Mesodermal cell (in vitro differentiated cells): ENCODE measurements around the gene NAV3.

Experiments used
- H3K27ac ChIP-seq: 2 replicates; pipeline ENCODE4 v1.7.0; 2013; ENCODE audit warnings: mild to moderate bottlenecking, low read depth, low read length, moderate library complexity; ENCODE audit not compliant: severe bottlenecking
- H3K36me3 ChIP-seq: 2 replicates; pipeline ENCODE4 v1.7.1; 2013; ENCODE audit warnings: mild to moderate bottlenecking, low read length, moderate library complexity; ENCODE audit not compliant: control insufficient read depth, insufficient read depth
- H3K4me1 ChIP-seq: one replicate; pipeline ENCODE4 v1.7.1; 2013; ENCODE audit warnings: mild to moderate bottlenecking, low read length; ENCODE audit not compliant: insufficient read depth, control insufficient read depth, poor library complexity, severe bottlenecking
- H3K4me3 ChIP-seq: 2 replicates; pipeline ENCODE4 v1.7.0; 2013; ENCODE audit warnings: low read length, control low read depth, mild to moderate bottlenecking; ENCODE audit not compliant: insufficient read depth, poor library complexity, severe bottlenecking; ENCODE audit errors: extremely low read depth
- H3K9me3 ChIP-seq: 2 replicates; pipeline ENCODE4 v1.7.1; 2013; ENCODE audit warnings: mild to moderate bottlenecking, low read length, moderate library complexity; ENCODE audit not compliant: control insufficient read depth
- WGBS, 2 experiments: methylation state at CpG; one replicate each; pipeline ENCODE4 v1.1.5; 2013; ENCODE audit warnings: missing lambda C conversion rate in 2 of 2; ENCODE audit not compliant: insufficient coverage in 2 of 2; 5-methylcytosine and 5-hydroxymethylcytosine counted together

NAV3 gene

DNA sequence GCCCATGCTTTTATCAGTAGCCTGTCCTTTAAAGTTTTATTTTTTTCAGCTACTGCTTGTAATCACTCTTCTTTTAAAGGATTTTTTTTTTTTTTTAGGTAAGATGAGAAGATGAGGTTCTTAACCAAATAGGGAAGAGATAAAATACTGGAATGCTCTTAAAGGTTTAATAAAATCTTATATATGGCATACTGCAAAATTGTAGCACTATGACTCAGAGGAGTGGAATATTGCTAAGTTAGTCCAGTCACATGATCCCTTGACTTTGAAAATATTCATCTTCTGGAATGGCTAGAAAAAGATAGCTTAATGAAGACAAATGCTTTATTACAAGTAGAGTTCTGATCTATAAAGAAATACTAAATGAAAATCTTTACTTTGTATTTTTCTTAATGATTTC, 116.6 kb downstream of the NAV3 start:
- peaks cover 4% of the 10 kb centered on the region for H3K9me3 ChIP-seq
- H3K4me3 ChIP-seq: no peak overlapping the region
- no peak overlapping the region for H3K27ac ChIP-seq
- peaks cover 37% of the 10 kb centered on the region for H3K36me3 ChIP-seq
- H3K4me1 ChIP-seq: peaks cover 7% of the 10 kb centered on the region

DNA sequence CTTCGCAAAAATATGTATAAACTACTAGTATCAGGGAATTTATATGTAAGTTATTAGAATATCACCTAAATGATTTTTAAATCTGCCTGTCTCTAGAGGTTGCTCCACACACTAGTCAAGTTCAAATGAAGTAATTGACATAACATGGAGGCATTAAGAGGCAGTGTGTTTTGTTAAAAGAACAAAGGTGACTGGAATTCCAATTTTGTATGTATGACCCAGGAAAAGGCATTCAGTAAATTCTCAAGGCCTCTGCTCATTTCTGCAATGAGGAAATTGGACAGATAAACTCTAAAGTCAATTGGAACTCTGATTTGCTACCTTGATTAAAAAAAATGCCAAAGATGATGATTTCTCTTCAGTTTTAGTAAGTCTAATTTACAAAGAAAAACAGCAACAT, 117.1 kb downstream of the NAV3 start:
- Histone ChIP-seq H3K4me3 (no peak overlapping the region), H3K36me3 (peaks cover 37% of the 10 kb centered on the region), H3K27ac (no peak overlapping the region), H3K4me1 (peaks cover 7% of the 10 kb centered on the region), H3K9me3 (peaks cover 4% of the 10 kb centered on the region)
- whole genome bisulfite sequencing, 2 experiments: no CpG with 5 or more reads among the region's 1 CpG

DNA sequence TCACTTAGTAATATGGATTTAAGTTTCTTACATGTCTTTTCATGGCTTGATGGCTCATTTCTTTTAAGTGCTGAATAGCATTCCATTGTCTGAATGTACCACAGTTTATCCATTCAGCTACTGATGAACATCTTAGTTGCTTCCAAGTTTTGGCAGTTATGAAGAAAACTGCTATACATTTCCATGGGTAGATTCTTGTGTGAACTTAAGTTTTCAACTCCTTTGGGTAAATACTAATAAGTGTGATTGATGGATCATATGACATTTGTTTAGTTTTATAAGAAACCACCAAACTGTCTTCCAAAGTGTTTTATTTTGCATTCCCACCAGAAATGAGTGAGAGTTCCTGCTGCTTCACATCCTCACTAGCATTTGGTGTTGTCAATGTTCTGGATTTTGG, 119.2 kb downstream of the NAV3 start:
- no peak overlapping the region for H3K27ac ChIP-seq
- no peak overlapping the region for H3K4me3 ChIP-seq
- H3K4me1 ChIP-seq: peaks cover 14% of the 10 kb centered on the region
- peaks cover 3% of the 10 kb centered on the region for H3K9me3 ChIP-seq
- peaks cover 20% of the 10 kb centered on the region for H3K36me3 ChIP-seq

GRCh38 chr12:77953528-77954205, 123.0 kb downstream of the NAV3 start:
- 78 to 83% methylated on average over 3 of the region's 7 CpGs for WGBS, 2 experiments
- H3K27ac ChIP-seq: no peak overlapping the region
- no peak overlapping the region for H3K4me3 ChIP-seq
- H3K36me3 ChIP-seq: peaks cover 11% of the 10 kb centered on the region
- H3K4me1 ChIP-seq: peaks cover 7% of the 10 kb centered on the region
- no peaks in the 10 kb centered on the region for H3K9me3 ChIP-seq

GRCh38 chr12:77954206-77954555, 123.5 kb downstream of the NAV3 start:
- H3K36me3 ChIP-seq: peaks cover 11% of the 10 kb centered on the region
- H3K4me1 ChIP-seq: peaks cover 7% of the 10 kb centered on the region
- no peaks in the 10 kb centered on the region for H3K9me3 ChIP-seq
- no peak overlapping the region for H3K4me3 ChIP-seq
- WGBS, 2 experiments: 83 to 100% methylated on average over 1 of the region's 1 CpG
- no peak overlapping the region for H3K27ac ChIP-seq

DNA sequence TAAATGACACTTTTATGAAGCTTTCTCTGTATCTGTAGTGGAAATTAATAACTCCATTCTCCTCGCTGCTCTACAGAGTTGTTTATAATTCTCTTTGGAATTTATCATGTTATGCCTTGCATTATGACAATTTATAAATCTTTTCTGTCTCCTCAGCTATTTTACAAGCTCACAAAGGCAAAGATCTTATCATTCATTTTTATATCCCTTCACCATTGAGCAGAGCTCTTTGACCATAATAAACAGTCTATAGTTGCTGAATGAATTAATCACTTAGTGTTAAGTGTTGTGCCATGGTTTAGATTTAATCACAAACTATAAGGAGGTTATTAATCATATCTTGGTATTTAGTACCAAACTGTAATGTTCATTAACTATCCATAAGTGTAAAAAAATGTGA, 126.4 kb downstream of the NAV3 start:
- no CpG with 5 or more reads among the region's 1 CpG for WGBS, 2 experiments
- Histone ChIP-seq H3K36me3 (no peaks in the 10 kb centered on the region), H3K4me3 (no peak overlapping the region), H3K9me3 (no peaks in the 10 kb centered on the region), H3K27ac (no peak overlapping the region), H3K4me1 (peaks cover 7% of the 10 kb centered on the region)

DNA sequence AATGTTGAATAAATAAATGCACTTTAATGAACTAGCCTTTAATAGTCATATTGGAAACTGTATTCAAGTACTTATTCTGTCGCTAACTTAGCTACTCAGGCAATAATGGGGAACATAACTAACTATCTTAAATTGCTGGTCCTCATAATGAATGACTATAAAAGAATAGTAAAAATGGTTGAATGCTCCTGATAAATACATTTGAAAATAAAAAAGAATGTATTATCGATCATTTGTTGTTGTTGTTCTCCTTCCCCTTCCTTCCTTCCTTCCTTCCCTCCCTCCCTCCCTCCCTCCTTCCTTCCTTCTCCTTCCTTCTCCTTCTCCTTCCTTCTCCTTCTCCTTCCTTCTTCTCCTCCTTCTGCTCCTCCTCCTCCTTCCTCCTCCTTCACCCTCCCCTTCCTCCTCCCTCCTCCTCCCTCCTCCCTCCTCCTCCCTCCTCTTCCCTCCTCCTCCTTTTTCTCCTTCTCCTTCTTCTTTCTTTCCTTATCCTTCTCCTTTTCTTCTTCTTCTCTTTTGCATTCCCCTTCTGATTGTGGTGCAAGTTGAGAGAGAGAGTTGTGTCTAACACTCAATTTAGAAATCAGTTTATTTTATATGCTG, 133.0 kb downstream of the NAV3 start:
- WGBS, 2 experiments: no CpG with 5 or more reads among the region's 2 CpGs
- Histone ChIP-seq H3K4me3 (no peak overlapping the region), H3K27ac (no peak overlapping the region), H3K4me1 (no peaks in the 10 kb centered on the region), H3K36me3 (peaks cover 8% of the 10 kb centered on the region), H3K9me3 (no peaks in the 10 kb centered on the region)

DNA sequence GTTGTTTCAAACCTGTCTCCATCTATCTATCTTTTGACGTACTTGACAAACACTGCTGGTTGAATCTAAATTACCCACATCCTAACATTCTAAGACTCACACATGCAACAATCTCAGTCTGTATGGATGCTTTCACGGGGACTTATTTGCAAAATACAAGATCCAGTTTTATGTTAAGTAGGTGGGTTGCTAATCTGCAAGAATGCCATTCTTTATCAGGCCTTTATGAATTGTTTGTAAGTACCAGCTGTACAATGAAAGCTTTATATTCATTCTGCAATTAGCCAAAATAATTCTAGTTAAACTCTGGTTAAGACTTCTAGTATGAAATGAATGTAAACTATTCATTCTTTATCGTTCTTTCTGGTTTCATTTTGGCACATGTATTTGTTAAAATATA, 135.1 kb downstream of the NAV3 start:
- 80% methylated on average over 1 of the region's 3 CpGs; no CpG with 5 or more reads in 1 of the 2 experiments for WGBS, 2 experiments
- no peak overlapping the region for H3K27ac ChIP-seq
- H3K9me3 ChIP-seq: no peaks in the 10 kb centered on the region
- peaks cover 8% of the 10 kb centered on the region for H3K36me3 ChIP-seq
- no peak overlapping the region for H3K4me3 ChIP-seq
- no peaks in the 10 kb centered on the region for H3K4me1 ChIP-seq

DNA sequence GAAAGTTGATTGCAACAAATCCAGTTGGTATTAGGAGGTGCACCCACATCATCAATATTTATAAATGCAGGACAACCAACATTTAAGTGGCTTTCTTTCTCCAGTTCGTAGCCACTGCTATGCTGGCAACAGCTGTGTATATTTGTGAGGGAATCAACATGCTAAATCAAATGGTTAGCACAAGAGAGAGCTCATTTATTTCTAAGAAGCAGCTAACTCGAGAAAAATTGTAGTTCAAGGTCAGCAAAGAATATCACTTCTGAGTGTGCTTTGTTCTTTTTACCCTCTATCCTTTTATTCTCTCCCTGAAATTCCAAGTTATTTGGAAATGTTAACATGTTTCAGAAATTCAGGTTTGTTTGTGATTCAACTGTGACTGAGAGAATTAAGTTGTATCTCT, 137.3 kb downstream of the NAV3 start:
- WGBS, 2 experiments: no CpG with 5 or more reads among the region's 2 CpGs
- no peaks in the 10 kb centered on the region for H3K4me1 ChIP-seq
- H3K27ac ChIP-seq: no peak overlapping the region
- H3K9me3 ChIP-seq: no peaks in the 10 kb centered on the region
- no peak overlapping the region for H3K4me3 ChIP-seq
- H3K36me3 ChIP-seq: peaks cover 8% of the 10 kb centered on the region

DNA sequence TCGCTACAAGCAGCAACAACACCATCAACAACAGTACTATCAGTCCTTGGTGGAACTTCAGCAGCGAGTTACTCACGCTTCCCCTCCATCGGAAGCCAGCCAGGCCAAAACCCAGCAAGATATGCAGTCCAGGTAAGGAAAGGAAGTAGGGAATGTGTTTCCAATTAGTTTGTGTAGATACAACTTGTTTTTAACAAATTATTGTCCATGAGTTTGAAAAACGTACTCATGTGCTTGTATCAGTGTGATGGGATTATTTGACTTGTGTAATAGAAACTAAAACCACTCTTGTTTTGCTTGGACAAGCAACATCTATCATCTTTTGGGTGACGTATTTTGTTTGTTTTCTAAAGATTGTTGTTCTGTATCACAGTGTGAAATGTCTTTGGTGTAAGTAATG, 137.9 kb downstream of the NAV3 start:
- H3K9me3 ChIP-seq: no peaks in the 10 kb centered on the region
- no peak overlapping the region for H3K27ac ChIP-seq
- 86% methylated on average over 4 of the region's 6 CpGs; no CpG with 5 or more reads in 1 of the 2 experiments for WGBS, 2 experiments
- peaks cover 12% of the 10 kb centered on the region for H3K36me3 ChIP-seq
- H3K4me1 ChIP-seq: no peaks in the 10 kb centered on the region
- H3K4me3 ChIP-seq: no peak overlapping the region

DNA sequence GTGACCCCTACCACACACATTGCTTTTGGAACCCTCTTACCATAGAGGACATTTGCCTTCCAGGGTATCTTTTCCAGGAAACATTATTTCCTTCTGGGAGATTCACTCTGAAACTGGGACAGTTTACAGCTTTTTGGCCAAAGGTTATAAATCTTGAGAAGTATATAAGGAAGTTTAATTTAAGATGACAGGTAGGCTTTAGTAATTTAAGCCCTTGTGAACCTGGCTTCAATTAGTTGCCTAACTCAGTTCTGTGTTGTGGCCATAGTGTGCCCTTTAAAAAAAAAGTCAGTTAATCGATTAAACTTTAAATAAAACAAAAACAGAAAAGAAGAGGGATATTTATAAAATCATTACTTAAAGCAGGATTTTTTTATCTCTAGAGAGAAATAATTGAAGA, 142.9 kb downstream of the NAV3 start:
- Histone ChIP-seq H3K4me1 (no peaks in the 10 kb centered on the region), H3K4me3 (no peak overlapping the region), H3K9me3 (no peaks in the 10 kb centered on the region), H3K27ac (no peak overlapping the region), H3K36me3 (peaks cover 15% of the 10 kb centered on the region)
- WGBS, 2 experiments: no CpG with 5 or more reads among the region's 1 CpG
